Osteocyte (in vitro differentiated cells): ENCODE measurements around the gene IL2RG. TPM values are rescaled to one million over a fixed set of nuclear protein-coding genes. Genes with fewer than 3 reads are reported as not detected.

ENCODE experiments used
- DNase-seq: peaks from one replicate; pipeline ENCODE4 v3.0.0; 2021; ENCODE audit warnings: mixed read lengths; ENCODE audit not compliant: unreplicated experiment; ENCODE audit errors: extremely low spot score
- H3K27ac Mint-ChIP-seq: one replicate; pipeline ENCODE4 v1.8.0; 2021; ENCODE audit warnings: mild to moderate bottlenecking, mixed read lengths; ENCODE audit not compliant: unreplicated experiment
- H3K27me3 Mint-ChIP-seq: one replicate; pipeline ENCODE4 v1.8.0; 2021; ENCODE audit warnings: mixed read lengths; ENCODE audit not compliant: unreplicated experiment
- H3K36me3 Mint-ChIP-seq: one replicate; pipeline ENCODE4 v1.8.0; 2021; ENCODE audit warnings: mixed read lengths; ENCODE audit not compliant: unreplicated experiment
- H3K4me1 Mint-ChIP-seq: one replicate; pipeline ENCODE4 v1.8.0; 2021; ENCODE audit warnings: mixed read lengths; ENCODE audit not compliant: unreplicated experiment
- H3K4me3 Mint-ChIP-seq: one replicate; pipeline ENCODE4 v1.8.0; 2021; ENCODE audit warnings: mild to moderate bottlenecking, moderate library complexity, mixed read lengths; ENCODE audit not compliant: unreplicated experiment
- H3K9me3 Mint-ChIP-seq: one replicate; pipeline ENCODE4 v1.8.0; 2021; ENCODE audit warnings: mixed read lengths; ENCODE audit not compliant: unreplicated experiment
- total RNA-seq: library from RNA; stranded (reverse); gene quantifications from 2 replicates; pipeline ENCODE4 v1.2.1, GENCODE V29; 2021
- TF ChIP-seq, protein P1 (sequence below): fragments of 200-600 bp; sonication (generic); IDR thresholded peaks from 2 replicates; pipeline ENCODE4 v1.5.0; 2021; ENCODE audit warnings: antibody characterized with exemption, mild to moderate bottlenecking, moderate library complexity

Gene IL2RG
- total RNA-seq, 1 donor from 2014 or later: not detected

DNA sequence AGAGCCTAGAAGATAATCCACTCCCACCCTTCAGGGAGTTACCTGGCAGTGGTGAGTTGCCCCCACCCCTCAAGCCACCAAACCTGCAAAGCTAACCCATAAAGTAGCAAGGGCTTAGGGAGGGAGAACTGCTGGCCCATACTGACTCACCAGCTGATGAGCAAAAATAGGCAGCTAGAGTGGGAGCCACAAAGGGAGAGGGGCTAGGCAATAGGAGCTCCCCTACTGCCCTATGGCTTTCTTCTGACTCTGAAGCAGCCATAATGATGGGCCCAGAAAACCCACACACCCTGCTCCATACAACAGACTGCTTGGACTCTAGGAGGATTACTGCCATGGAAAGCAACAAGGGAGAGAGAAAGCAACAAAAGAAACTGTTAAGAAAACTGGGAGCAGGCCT is 51.2 kb downstream of the IL2RG start:
- peaks cover 8% of the 10 kb centered on the region for H3K9me3 Mint-ChIP-seq
- TF ChIP-seq, protein P1, sequence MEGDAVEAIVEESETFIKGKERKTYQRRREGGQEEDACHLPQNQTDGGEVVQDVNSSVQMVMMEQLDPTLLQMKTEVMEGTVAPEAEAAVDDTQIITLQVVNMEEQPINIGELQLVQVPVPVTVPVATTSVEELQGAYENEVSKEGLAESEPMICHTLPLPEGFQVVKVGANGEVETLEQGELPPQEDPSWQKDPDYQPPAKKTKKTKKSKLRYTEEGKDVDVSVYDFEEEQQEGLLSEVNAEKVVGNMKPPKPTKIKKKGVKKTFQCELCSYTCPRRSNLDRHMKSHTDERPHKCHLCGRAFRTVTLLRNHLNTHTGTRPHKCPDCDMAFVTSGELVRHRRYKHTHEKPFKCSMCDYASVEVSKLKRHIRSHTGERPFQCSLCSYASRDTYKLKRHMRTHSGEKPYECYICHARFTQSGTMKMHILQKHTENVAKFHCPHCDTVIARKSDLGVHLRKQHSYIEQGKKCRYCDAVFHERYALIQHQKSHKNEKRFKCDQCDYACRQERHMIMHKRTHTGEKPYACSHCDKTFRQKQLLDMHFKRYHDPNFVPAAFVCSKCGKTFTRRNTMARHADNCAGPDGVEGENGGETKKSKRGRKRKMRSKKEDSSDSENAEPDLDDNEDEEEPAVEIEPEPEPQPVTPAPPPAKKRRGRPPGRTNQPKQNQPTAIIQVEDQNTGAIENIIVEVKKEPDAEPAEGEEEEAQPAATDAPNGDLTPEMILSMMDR: no peak
- DNase-seq: no peak
- H3K36me3 Mint-ChIP-seq: peaks cover 15% of the 10 kb centered on the region
- no peak overlapping the region for H3K27ac Mint-ChIP-seq
- H3K4me1 Mint-ChIP-seq: no peaks in the 10 kb centered on the region
- H3K27me3 Mint-ChIP-seq: no peaks in the 10 kb centered on the region
- no peak overlapping the region for H3K4me3 Mint-ChIP-seq

DNA sequence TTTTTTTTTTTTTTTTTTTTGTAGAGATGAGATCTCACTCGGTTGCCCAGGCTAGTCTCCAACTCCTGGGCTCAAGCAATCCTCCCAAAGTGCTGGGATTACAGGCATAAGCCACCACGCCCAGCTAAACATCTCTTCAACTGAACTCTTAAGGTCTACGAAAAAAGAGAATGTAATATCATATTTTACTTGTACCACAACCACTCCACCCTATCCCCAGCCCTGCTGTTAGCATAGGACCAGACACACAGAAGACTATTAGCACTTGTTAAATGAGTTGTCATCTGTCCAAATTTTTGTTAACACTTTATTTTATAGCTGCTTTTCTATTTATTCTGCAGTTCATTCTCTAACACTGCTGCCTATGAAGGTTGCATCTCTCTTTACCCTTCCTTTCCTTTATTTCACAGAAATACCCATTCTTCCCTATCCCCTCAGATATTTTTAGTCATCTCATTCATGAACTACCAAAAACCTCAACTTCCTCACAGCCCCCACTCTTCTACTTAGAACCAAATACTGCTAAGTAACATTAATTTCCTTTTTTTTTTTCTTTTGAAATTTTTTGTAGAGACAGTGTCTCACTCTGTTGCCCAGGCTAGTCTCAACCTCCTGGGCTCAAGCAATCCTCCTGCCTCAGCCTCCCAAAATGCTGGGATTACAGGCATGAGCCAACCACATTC is 53.4 kb downstream of the IL2RG start:
- Mint-ChIP-seq H3K27me3 (no peaks in the 10 kb centered on the region), H3K27ac (no peak overlapping the region), H3K36me3 (peaks cover 15% of the 10 kb centered on the region), H3K4me3 (no peak overlapping the region), H3K9me3 (peaks cover 5% of the 10 kb centered on the region), H3K4me1 (no peaks in the 10 kb centered on the region)
- TF ChIP-seq, protein P1: no peak
- no peak for DNase-seq

Other genes starting within 250 kb of the IL2RG start
- gene TEX11, start 202.9 kb downstream of the IL2RG start, total RNA-seq: not detected in 2 replicates
- gene SLC7A3, start 180.5 kb downstream of the IL2RG start, total RNA-seq: not detected in 2 replicates
- 64.0 and 68.8 TPM in 2 replicates for gene SNX12, start 43.2 kb downstream of the IL2RG start, total RNA-seq
- 17.1 and 23.3 TPM in 2 replicates for gene FOXO4, start 15.7 kb downstream of the IL2RG start, total RNA-seq
- not detected in 2 replicates for gene CXorf65, start 4.8 kb downstream of the IL2RG start, total RNA-seq
- 50.3 and 58.5 TPM in 2 replicates for gene MED12, start 7.0 kb upstream of the IL2RG start, total RNA-seq
- gene NLGN3, start 33.3 kb upstream of the IL2RG start, total RNA-seq: 0.51 and 1.1 TPM in 2 replicates
- gene GJB1, start 111.6 kb upstream of the IL2RG start, total RNA-seq: not detected in 2 replicates
- gene ZMYM3, start 142.6 kb upstream of the IL2RG start, total RNA-seq: 34.2 and 39.2 TPM in 2 replicates
- 465 and 499 TPM in 2 replicates for gene NONO, start 172.1 kb upstream of the IL2RG start, total RNA-seq
- 1.7 and 2.1 TPM in 2 replicates for gene ITGB1BP2, start 190.2 kb upstream of the IL2RG start, total RNA-seq